Measurements from ENCODE around the gene SSUH2.

The SSUH2 gene

DNA sequence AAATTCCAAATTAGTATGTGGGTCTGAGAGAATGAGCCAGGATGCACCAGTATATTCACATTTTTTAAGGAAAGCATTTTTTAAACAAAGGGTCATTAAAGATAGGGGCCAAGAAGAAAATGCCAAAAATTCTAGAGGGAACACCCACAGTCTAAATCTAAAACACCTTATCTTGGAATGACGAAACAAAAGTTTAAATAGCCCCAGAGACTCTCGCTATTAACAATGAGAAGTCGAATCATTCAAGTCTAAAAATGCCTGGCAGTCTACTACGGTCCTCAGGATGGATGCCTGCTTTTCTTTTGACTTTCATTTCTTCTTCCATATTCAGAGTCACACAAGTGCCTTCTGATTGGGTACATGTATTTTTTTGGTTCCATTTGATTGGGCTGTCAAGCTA is 66.3 kb downstream of the SSUH2 start:
- no peak for DNase-seq

DNA sequence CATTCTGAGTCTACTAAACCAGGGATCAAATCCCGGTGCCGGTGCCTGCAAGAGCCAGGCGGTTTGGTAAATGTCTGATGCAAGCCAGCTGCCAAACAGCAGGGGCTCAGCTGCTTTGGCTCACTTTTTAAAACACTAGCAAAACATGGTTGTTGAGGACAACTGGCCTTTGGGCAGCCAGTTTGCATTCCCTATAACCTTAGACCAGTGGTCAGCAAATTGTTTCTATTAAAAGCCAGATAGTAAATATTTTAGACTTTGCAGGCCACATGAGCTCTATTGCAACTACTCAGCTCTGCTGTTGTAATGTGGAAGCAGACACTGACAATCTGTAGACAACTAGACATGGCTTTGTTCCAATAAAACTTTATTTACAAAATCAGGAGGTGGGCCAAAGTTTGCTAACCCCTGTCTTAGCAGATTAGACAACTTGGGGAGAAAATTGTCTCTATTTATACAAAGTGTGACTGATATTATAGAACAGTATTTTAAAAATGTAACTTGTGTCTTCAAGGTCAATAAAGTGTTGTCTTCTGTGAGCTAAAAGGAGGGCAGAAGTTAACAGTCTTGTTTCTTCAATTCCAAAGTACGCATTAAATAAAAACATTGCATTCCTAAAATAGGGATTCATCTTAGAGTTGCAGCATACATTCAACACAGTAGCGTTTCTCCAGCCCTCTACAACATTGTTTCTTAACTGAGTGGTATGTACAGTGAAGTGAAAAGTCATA is 67.6 kb downstream of the SSUH2 start:
- DNase-seq = no peak

DNA sequence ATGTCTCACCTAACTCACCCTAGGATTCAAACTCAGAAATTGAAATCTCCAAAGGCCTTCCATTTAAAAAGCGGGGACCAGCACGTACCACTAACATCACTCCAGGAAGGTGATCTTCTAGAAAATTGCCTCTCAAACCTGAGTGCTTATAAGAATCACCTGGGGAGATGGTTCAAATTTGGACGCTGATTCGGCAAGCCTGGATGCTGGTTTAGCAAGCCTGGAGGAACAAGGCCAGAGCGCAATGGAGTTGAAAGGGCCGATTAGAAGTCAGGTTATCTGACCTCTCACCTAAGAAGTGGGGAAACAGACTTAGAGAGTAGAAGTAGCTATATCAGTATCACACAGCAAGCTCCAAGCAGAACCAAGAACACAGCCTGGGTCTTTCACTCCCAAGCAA is 68.2 kb downstream of the SSUH2 start:
- no peak for DNase-seq

DNA sequence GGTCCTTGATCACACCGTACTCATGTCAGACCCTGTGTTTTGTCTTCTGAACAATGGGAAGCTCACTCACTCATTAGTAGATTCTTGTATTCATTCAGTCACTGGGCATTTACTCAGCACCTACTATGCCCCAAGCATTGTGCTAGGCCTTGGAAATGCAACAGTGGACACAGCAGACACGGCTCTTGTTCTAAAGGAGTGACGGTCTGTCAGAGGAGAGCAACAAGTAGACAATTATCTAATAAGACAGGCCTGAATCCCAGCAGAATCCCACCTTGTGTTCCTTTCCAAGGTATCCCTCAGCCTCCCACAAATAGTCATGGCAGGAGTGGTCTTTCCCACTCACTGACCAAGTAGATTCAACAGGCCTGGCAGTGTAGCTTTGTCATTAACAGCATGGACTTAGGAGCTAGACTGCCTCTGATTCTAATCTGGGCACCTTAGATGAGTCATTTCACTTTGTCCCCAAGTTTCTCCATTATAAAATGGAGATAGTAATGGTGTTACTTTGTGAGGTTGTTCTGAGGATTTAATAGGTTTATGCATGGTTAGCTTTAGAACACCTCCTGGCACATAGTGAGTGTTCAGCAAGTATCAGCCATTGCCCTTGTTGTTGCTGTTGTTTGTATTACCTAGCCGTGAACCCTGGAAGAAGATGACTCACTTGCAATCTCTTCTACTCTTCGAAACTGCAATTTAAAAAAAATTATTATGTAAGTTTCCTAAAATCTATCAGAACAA is 69.1 kb downstream of the SSUH2 start:
- DNase-seq = no peak

DNA sequence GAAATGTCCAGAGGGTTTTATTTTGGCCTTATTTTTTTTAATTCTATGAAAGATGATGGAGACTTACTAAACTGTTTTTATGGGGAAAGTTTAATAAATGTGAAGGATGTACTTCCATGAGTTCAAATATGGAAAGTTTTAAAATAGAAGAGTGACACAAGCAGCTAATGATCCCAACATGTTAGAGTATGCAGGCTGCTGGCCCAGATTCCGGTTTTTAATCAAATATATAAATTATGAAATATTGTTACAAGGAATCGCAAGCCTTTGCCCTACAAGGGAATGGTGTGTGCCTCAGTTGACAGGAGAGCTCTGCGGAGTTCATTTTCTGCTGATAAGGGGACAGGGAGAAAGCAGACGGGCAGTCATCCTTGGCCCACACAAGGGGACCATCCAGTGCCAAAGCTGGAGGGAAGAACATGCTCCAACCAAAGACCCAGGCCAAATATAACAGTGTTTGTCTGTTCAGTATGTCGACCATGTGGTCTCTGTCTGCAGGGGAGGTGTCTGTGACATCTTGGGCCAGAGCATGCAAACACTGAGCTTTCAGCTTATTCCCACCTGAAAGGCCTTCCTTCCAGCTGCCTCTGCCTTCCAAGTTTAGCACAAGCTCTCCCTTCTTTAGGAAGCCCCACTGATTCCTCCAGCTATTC is 69.8 kb downstream of the SSUH2 start:
- no peak for DNase-seq

DNA sequence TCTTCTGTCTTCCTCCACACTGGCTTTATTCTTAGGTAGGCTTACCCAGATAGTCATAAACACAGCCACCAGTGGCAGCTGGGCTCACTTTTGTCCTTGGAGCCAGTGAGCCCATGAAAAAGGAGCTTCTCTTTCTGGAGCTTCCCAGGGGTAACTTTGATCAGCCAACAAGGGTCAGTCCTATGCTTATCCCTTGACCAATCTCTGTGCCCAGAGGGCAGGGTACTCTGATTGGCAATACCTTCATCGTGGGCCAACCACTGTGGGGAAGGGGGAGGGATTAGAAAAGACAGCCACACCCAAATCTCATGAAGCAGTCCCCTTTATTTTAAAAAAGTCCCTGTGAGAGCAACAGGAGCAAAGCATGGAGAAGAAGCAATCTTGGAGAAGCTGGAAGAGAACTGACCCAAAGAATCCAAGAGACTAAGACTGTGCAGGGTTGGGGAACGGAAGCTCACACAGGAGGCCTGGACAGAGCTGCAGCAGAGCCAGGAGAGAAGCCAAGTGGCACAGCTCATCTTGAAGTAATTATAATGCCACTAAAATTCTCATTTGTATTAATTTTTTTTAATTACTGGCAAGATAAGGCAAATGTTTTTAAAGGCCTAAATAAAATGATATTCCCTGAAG is 70.4 kb downstream of the SSUH2 start:
- DNase-seq = no peak

DNA sequence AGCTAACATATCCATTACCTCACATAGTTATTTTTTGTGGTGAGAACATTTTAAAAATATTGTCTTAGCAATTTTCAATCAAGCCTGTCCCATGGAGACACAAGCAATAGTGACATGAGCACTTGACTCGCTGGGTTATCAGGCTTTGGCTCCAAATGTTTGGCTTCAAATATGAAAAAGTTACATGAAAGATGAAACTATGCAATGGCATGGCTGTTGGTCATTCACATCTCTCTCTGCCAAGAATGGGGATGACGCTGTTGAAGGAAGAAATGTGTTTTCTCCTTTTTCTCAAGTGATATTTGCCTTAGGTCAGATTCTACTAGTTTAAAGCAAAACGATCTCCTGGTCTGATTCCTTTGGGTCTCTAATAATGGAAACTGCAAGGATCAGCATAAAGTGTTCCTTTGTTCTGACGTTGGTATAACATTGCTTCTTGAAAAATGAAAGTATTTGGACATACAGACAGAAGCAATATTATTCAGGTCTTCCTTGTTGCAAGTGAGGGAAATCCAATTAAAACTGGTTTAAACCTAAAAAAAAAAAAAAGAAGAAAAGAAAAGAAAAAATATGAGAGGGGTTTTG is 71.2 kb downstream of the SSUH2 start:
- no peak for DNase-seq

DNA sequence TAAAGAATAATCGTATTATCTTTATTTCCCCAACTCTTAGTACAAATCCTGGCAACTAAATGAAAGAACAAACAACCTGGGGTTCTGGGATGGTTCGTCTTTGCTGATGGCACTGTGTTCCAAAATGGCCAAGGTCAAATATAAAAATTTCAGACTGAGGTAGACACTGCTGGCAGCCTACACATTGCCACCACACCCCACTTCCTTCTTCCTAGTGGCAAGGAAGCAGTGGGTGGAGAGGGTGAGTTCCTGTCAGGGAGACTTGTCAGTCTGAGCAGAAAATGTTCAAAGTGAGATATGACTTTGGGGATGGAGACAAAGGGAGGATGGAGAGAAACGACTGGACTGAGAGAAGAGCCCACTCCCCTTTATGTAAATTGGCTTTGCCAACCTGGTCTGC is 73.3 kb downstream of the SSUH2 start:
- no peak for DNase-seq

Measured in CD4-positive, alpha-beta T cell treated with Interleukin-15 for 1 hour (primary cell).